OCI-LY7 (cell line): ENCODE results near the gene WRAP73. TPM values are rescaled to one million over a fixed set of nuclear protein-coding genes. Genes with fewer than 3 reads are reported as not detected.

Experiments used
- BruUV-seq: library from RNA; stranded (reverse); fragments of 400-500 nt; replicated peaks from 2 replicates; lab custom pipeline; 2021; lab: Mats Ljungman, UMichigan
- CTCF ChIA-PET: fragments of 300-600 bp; sonication (Branson Sonifier 250); formaldehyde crosslinking; loops from one replicate; lab custom pipeline; 2022; ENCODE audit warnings: antibody characterized with exemption; ENCODE audit not compliant: unreplicated experiment; lab: Charles Lee
- POLR2A ChIA-PET: fragments of 300-600 bp; sonication (Branson Sonifier 250); formaldehyde crosslinking; loops from one replicate; lab custom pipeline; 2022; ENCODE audit warnings: antibody characterized with exemption; lab: Charles Lee
- DNase-seq: peaks from one replicate; pipeline ENCODE4 v3.0.0-alpha.2; 2015; ENCODE audit warnings: low spot score
- H2AFZ ChIP-seq: fragments of 200-600 bp; sonication (generic), shearing (Covaris generic); 2 replicates; pipeline ENCODE4 v1.6.1; 2014; ENCODE audit warnings: mild to moderate bottlenecking, antibody characterized with exemption, low read length, moderate library complexity
- H3K27ac ChIP-seq: fragments of 200-600 bp; sonication (generic); 2 replicates; pipeline ENCODE4 v1.5.1; 2014; ENCODE audit warnings: mixed run types, low read depth, mild to moderate bottlenecking, moderate library complexity, low read length, inconsistent platforms; ENCODE audit not compliant: poor library complexity, severe bottlenecking
- H3K36me3 ChIP-seq: fragments of 200-600 bp; sonication (generic); 2 replicates; pipeline ENCODE4 v1.6.1; 2014; ENCODE audit warnings: mild to moderate bottlenecking, antibody characterized with exemption, low read length, moderate library complexity, mixed read lengths; ENCODE audit not compliant: insufficient read depth
- H3K4me1 ChIP-seq: fragments of 200-600 bp; sonication (generic); 2 replicates; pipeline ENCODE4 v1.5.1; 2014; ENCODE audit warnings: mild to moderate bottlenecking, low read length; ENCODE audit not compliant: insufficient read depth, poor library complexity, severe bottlenecking
- H3K4me2 ChIP-seq: fragments of 200-600 bp; sonication (generic); 2 replicates; pipeline ENCODE4 v1.6.1; 2014; ENCODE audit warnings: mild to moderate bottlenecking, low read length
- H3K4me3 ChIP-seq: fragments of 200-600 bp; sonication (generic); 2 replicates; pipeline ENCODE4 v1.5.1; 2014; ENCODE audit warnings: mild to moderate bottlenecking, low read depth, low read length; ENCODE audit not compliant: poor library complexity, severe bottlenecking
- H3K79me2 ChIP-seq: fragments of 200-600 bp; sonication (generic); 2 replicates; pipeline ENCODE4 v1.6.1; 2016; ENCODE audit warnings: low read depth, mild to moderate bottlenecking, low read length, moderate library complexity, mixed read lengths; ENCODE audit not compliant: insufficient read depth
- H3K9me2 ChIP-seq: fragments of 200-600 bp; sonication (generic); 2 replicates; pipeline ENCODE4 v1.6.1; 2016; ENCODE audit warnings: mild to moderate bottlenecking, low read length, mixed read lengths; ENCODE audit not compliant: insufficient read depth
- H3K9me3 ChIP-seq: fragments of 200-600 bp; sonication (generic); 2 replicates; pipeline ENCODE4 v1.6.1; 2014; ENCODE audit warnings: mild to moderate bottlenecking, mixed run types, low read length, mixed read lengths
- H4K20me1 ChIP-seq: fragments of 200-600 bp; sonication (generic); 2 replicates; pipeline ENCODE4 v1.6.1; 2014; ENCODE audit warnings: mild to moderate bottlenecking, antibody characterized with exemption, low read length, moderate library complexity, mixed read lengths; ENCODE audit not compliant: insufficient read depth
- CTCF ChIP-seq: fragments of 200-600 bp; sonication (generic); conservative IDR thresholded peaks from 2 replicates; pipeline ENCODE4 v1.5.1; 2014; ENCODE audit warnings: mild to moderate bottlenecking, antibody characterized with exemption, low read length, moderate library complexity, mixed read lengths
- EZH2phosphoT487 ChIP-seq: fragments of 200-600 bp; sonication (generic); IDR thresholded peaks from 2 replicates; pipeline ENCODE4 v1.6.1; 2018; ENCODE audit warnings: low read depth, borderline replicate concordance, mild to moderate bottlenecking, mixed run types, antibody characterized with exemption, low read length, moderate library complexity, mixed read lengths
- intact Hi-C: fragments of 100-400 bp; cut with micrococcal nuclease; formaldehyde crosslinking; loops from one replicate; pipeline ENCODE4 v1.10.0; 2022; ENCODE audit not compliant: unreplicated experiment
- total RNA-seq, 2 experiments: library from RNA; depleted of rRNA in 1 of 2; stranded (reverse); fragments of >200 nt in 1 of 2; shearing (Covaris generic) in 1 of 2; gene quantifications; 2 replicates each; pipeline ENCODE4 v1.2.3, GENCODE V29; 2014 to 2022

The WRAP73 gene
- total RNA-seq, 2 experiments from 2014 or later, result 34.7 to 40.0 TPM

- H3K4me2 ChIP-seq, result no peak overlapping the region
Measured at GRCh38 chr1:3698660-3699408, 48.9 kb upstream of the WRAP73 start.

GRCh38 chr1:3697810-3698209 is 47.9 kb upstream of the WRAP73 start:
- BruUV-seq, result no TSS peak
- Histone ChIP-seq H3K4me3 (no peak overlapping the region), H3K79me2 (no peaks in the 10 kb centered on the region), H3K9me3 (no peaks in the 10 kb centered on the region), H2AFZ (no peak overlapping the region), H3K9me2 (no peaks in the 10 kb centered on the region), H3K4me1 (no peaks in the 10 kb centered on the region), H4K20me1 (no peaks in the 10 kb centered on the region), H3K27ac (no peak overlapping the region), H3K4me2 (no peak overlapping the region), H3K36me3 (no peaks in the 10 kb centered on the region)
- intact Hi-C loops, result no loop called here
- ChIA-PET CTCF (no interaction called here), POLR2A (no interaction called here)
- no peak for TF ChIP-seq CTCF
- TF ChIP-seq EZH2phosphoT487, result no peak
- DNase-seq, result no peak

More at GRCh38 chr1:3698660-3699408, 48.9 kb upstream of the WRAP73 start:
- Histone ChIP-seq H4K20me1 (no peaks in the 10 kb centered on the region), H3K27ac (no peak overlapping the region), H3K79me2 (no peaks in the 10 kb centered on the region), H3K4me3 (no peak overlapping the region), H3K36me3 (no peaks in the 10 kb centered on the region), H3K4me1 (peaks cover under 1% of the 10 kb centered on the region), H3K9me2 (no peaks in the 10 kb centered on the region), H3K9me3 (no peaks in the 10 kb centered on the region), H2AFZ (no peak overlapping the region)
- TF ChIP-seq EZH2phosphoT487 (no peak), CTCF (no peak)
- POLR2A ChIA-PET, result interaction anchor here (0.8 kb wide), 1 partner anchor 12 kb away, joined by 3 read pairs; no protein-coding TSS in a partner anchor
- intact Hi-C loops, result no loop called here
- BruUV-seq, result no TSS peak
- DNase-seq, result no peak
- CTCF ChIA-PET, result no interaction called here

GRCh38 chr1:3697104-3697503 is 47.2 kb upstream of the WRAP73 start:
- CTCF ChIA-PET, result no interaction called here
- DNase-seq, result no peak
- no peaks in the 10 kb centered on the region for H3K9me3 ChIP-seq
- H3K4me2 ChIP-seq, result no peak overlapping the region
- no peaks in the 10 kb centered on the region for H4K20me1 ChIP-seq
- TF ChIP-seq CTCF, result no peak
- TF ChIP-seq EZH2phosphoT487, result no peak
- no peak overlapping the region for H3K27ac ChIP-seq
- H3K4me1 ChIP-seq, result no peaks in the 10 kb centered on the region
- no peak overlapping the region for H2AFZ ChIP-seq
- no TSS peak for BruUV-seq
- POLR2A ChIA-PET, result no interaction called here
- no peak overlapping the region for H3K4me3 ChIP-seq
- no peaks in the 10 kb centered on the region for H3K79me2 ChIP-seq
- intact Hi-C loops, result no loop called here
- no peaks in the 10 kb centered on the region for H3K36me3 ChIP-seq
- no peaks in the 10 kb centered on the region for H3K9me2 ChIP-seq
